ENCODE results near the gene CES2.
A peak's percentile ranks its signal among the peaks of the same experiment; 100 is the strongest.
"Not testable (repeated sequence)": the region's sequence is repeated elsewhere in the genome, so short reads cannot be mapped to it uniquely, and the experiment has no call there.

The CES2 gene

DNA sequence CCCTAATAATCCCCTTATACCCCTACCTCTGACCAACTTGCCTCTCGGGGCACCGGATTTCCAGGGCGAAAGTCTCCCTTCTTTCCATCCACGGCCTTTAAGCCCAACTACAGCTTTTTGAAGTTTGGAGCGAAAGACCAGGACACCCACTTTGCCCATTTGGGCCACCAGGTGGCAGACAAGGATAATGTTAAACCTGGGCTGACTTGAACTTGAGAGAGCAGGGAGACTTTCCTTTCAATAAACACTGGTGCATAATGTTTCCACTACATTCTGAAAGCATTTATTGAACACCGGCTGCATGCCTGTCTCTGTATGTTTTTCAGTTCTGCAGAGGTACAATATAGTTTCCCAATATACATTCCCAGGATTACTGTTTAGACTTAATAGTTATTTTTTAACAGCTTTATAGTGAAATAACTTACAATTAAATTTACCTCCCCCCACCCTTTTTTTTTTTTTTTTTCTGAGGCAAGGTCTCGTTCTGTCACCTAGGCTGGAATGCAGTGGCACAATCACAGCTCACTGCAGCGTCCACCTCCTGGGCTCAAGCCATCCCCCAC lies 18.9 kb downstream of the CES2 start:
- DNase-seq (ENCODE audit: low read depth in 2 of 2) = peak; percentile 38 to 47

DNA sequence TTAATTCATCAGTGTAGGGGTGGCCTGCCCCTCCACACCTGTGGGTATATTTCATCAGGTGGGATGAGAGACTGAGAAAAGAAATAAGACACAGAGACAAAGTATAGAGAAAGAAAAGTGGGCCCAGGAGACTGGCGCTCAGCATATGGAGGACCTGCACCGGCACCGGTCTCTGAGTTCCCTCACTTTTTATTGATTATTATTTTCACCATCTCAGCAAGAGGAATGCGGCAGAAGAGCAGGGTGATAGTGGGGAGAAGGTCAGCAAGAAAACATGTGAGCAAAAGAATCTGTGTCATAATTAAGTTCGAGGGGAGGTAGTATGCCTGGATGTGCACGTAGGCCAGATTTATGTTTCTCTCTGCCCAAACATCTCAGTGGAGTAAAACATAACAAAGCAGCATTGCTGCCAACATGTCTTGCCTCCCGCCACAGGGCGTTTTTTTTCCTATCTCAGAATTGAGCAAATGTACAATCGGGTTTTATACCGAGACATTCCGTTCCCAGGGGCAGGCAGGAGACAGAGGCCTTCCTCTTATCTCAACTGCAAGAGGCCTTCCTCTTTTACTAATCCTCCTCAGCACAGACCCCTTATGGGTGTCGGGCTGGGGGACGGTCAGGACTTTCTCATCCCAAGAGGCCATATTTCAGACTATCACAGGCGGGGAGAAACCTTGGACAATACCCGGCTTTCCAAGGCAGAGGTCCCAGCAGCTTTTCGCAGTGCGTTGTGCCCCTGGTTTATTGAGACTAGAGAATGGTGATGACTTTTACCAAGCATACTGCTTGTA lies 20.2 kb downstream of the CES2 start:
- not testable (repeated sequence) for DNase-seq (ENCODE audit: low read depth in 2 of 2)

DNA sequence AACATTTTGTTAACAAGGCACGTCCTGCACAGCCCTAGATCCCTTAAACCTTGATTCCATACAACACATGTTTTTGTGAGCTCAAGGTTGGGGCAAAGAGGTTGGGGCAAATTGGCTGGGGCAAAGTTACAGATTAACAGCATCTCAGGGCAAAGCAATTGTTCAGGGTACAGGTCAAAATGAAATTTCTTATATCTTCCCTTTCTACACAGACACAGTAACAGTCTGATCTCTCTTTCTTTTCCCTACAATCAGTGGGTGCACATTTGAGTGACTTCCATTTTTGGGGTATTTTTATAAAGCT lies 20.8 kb downstream of the CES2 start:
- DNase-seq (ENCODE audit: low read depth in 2 of 2) = not testable (repeated sequence)

DNA sequence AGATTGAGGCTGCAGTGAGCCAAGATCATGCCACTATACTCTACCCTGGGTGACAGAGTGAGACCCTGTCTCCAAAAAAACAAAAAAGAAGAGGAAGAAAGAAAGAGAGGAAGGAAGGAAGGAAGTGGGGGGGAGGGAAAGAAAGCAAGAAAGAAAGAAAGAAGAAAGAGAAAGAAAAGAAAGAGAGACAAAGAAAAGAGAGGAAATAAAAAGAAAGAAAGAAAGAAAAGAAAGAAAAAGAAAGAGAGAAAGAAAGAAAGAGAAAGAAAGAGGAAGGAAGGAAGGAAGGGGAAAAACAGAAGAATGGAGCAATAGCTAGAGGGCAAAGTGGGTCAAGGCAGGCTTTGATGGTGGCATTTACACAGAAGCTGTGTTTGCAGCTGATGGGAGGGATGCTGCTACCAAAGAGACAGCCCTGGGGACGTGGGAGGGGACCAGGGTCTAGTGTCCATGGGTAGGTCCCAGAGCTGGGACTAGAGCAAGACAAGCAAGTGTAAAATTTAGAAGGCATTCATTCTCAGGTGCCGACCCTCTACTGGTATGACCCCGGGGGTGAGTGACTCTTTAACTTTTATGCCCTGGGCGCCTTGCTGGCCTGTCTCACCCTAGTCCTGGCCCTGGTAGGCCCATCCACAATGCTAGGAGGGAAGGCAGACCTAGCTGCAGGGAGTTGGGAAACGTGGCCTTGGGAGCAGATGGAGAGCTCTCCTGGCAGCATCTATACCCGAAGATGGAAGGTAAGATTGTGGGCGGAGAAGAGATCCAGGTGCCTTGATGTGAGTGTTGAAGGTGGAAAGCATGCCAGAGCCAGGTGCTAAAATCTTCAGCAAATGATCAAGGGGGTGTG lies 23.8 kb downstream of the CES2 start:
- no peak for DNase-seq (ENCODE audit: low read depth in 2 of 2)

DNA sequence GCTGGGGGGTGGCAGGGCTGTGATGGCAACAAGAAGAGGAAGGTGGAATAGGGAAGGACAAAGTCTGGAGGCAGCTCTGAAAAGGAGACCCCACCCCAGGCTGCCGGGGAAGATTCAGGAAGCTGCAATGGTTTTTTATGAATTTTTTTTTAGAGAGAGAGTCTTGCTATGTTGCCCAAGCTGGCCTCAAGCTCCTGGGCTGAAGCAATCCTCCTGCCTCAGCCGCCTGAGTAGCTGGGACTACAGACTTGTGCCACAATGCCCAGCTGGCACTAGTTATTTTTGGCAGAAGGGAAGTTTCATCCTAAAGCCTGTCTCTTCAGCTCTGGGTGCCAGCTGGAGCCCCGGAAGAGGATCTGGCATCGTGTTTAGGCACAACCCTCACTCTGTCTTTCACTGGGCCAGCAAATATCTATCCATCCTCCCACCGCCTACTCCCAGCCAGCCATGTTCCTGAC lies 24.4 kb downstream of the CES2 start:
- no peak for DNase-seq (ENCODE audit: low read depth in 2 of 2)

DNA sequence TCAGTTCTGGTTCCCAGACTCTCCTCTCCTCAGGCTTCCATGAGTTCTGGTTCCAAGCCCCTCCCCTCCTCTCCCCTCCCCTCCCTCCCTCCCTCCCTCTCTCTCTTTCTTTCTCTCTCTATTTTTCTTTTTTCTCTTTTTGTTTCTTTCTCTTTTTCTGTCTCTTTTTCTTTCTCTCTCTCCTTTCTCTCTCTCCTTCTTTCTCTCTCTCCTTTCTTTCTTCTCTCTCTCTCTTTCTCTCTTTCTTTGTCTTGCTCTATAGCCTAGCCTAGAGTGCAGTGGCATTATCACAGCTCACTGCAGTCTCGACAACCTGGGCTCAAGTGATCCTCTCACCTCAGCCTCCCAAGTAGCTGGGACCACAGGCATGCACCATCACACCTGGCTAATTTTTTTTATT lies 25.0 kb downstream of the CES2 start:
- DNase-seq (ENCODE audit: low read depth in 2 of 2) = no peak

DNA sequence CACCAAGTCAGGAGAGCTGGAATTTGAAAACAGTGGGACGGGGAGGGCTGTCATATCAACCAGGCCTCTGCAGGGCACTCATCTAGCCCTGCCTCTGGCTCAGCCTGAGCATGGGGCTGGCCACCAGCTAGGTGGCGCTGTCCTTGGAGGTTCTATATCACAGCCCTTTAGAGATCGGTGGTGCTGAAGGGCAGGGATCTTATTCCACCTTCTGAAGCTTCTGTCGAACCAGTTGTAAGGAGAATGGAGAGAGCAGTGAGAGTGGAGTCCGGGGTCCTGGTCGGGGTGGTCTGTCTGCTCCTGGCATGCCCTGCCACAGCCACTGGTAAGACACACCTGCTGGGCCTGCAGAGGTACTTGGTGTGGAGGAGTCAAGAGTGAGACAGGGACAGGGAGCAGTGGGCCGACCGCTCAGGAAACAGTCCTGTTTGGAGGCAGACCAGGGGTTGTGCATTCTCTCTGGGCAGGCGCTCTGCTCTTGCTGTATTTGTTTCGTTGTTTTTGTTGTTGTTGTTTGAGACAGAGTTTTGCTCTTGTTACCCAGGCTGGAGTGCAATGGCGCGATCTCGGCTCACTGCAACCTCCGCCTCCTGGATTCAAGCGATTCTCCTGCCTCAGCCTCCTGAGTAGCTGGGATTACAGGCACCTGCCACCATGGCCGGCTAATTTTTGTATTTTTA lies 25.9 kb downstream of the CES2 start, which contains the start of gene CES3:
Gene CES3 (plus strand): TSS at position 202 of the 680 bp plus-strand sequence. CDS start 42 bp downstream, at position 244.
- DNase-seq (ENCODE audit: low read depth in 2 of 2) = no peak

DNA sequence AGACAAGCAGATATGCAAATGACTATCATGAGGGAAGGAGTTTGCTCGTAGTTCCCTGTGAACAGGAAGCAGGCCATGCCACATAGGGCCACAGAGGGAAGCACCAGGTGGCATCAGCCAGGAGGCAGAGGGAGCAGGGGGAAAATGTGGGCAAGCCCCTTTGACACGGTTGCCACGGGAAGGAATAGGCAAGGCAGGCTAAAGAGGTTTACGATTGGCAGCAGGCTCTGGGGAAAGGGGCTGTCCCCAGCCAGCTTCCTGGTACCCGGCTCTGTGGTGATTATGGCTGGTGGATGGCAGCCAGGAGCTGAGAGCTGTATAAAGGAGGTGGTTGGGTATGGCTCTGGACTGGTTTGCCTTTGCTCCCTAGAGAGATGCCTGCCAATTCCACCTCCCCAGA lies 26.6 kb downstream of the CES2 start:
- DNase-seq (ENCODE audit: low read depth in 2 of 2) = no peak

DNA sequence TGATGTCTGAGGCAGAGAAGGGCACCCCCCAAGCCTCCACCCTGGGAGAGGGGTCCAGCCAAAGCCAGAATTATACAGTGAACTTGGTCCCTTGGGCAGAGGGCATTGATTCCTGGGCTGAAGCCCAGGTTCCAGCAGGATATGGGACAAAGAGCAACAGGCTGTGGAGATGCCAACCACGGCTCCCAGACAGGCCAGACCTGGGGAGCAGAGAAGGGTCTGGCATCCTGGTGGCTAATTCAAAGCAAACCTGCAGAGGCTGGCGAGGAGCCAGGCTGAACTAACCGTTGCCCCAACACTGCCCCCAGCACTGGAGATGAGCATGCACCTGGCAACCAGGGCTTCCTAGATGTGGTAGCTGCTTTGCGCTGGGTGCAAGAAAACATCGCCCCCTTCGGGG lies 28.7 kb downstream of the CES2 start:
- DNase-seq (ENCODE audit: low read depth in 2 of 2) = no peak

DNA sequence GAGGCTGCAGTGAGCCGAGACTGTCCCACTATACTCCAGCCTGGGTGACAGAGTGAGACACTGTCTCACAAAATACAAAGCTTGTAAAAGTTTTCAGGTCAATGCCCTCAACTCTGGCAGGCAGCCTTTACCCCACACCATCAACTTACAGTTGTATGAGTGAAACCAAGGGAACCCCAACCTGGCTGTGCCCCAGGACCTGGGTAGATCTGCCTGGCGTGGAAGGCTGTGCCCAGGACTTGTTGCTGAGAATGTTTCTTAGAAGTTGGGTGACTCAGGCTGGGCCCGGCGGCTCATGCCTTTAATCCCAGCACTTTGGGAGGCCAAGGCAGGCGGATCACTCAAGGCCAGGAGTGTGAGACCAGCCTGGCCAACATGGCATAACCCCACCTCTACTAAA lies 33.5 kb downstream of the CES2 start:
- no peak for DNase-seq (ENCODE audit: low read depth in 2 of 2)

DNA sequence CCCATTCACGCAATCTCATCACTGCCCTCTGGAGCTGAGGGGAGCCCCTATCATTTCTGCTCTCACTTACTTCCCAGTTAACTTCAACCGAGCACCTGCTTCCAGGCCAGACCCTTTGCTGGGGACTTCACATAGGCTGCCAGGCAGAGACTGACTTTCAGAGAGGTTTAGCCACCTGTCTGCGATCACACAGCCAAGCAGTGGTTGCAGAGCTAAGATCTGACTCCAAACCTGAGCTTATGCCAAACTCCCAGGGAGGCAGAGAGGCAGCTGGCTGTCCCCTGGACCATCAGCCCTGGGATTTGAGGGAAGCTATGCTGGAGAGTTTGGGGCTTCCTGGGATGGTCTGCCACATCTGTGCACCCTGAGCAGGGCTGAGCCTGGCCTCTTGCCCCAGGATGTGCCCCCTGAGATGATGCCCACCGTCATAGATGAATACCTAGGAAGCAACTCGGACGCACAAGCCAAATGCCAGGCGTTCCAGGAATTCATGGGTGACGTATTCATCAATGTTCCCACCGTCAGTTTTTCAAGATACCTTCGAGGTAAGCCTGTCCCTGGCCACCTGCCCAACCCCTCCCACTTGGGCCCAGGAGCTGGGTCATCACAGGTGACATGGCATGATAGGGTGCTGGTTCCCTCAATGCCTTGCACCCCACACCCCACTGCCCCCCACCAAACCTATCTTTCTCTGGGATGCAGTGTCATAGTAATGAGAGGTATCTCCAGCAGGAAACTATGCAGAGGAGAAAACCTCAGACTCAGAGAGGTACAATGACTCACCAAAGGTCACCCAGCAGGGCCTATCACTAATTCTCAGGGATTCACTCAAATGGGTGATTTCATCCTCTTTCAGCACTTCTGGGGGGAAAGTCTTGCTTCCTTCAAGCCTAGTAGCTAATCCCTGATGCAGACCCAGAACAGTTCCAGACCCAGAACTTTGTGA lies 35.7 kb downstream of the CES2 start:
- DNase-seq (ENCODE audit: low read depth in 2 of 2) = no peak

DNA sequence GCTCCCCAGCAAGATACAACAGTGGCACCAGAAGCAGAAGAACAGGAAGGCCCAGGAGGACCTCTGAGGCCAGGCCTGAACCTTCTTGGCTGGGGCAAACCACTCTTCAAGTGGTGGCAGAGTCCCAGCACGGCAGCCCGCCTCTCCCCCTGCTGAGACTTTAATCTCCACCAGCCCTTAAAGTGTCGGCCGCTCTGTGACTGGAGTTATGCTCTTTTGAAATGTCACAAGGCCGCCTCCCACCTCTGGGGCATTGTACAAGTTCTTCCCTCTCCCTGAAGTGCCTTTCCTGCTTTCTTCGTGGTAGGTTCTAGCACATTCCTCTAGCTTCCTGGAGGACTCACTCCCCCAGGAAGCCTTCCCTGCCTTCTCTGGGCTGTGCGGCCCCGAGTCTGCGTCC lies 37.7 kb downstream of the CES2 start:
- DNase-seq (ENCODE audit: low read depth in 2 of 2) = no peak

DNA sequence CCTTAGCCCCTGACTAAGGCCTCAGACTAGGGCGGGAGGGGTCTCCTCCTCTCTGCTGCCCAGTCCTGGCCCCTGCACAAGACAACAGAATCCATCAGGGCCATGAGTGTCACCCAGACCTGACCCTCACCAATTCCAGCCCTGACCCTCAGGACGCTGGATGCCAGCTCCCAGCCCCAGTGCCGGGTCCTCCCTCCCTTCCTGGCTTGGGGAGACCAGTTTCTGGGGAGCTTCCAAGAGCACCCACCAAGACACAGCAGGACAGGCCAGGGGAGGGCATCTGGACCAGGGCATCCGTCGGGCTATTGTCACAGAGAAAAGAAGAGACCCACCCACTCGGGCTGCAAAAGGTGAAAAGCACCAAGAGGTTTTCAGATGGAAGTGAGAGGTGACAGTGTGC lies 38.4 kb downstream of the CES2 start:
- DNase-seq (ENCODE audit: low read depth in 2 of 2) = no peak

DNA sequence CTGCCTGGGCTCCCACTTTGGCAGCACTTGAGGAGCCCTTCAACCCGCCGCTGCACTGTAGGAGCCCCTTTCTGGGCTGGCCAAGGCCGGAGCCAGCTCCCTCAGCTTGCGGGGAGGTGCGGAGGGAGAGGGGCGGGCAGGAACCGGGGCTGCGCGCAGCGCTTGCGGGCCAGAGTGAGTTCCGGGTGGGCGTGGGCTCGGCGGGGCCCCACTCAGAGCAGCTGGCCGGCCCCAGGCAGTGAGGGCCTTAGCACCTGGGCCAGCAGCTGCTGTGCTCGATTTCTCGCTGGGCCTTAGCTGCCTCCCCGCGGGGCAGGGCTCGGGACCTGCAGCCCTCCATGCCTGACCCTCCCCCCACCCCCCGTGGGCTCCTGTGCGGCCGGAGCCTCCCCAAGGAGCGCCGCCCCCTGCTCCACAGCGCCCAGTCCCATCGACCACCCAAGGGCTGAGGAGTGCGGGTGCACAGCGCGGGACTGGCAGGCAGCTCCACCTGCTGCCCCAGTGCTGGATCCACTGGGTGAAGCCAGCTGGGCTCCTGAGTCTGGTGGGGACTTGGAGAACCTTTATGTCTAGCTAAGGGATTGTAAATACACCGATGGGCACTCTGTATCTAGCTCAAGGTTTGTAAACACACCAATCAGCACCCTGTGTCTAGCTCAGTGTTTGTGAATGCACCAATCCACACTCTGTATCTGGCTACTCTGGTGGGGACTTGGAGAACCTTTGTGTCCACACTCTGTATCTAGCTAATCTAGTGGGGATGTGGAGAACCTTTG lies 39.0 kb downstream of the CES2 start:
- DNase-seq (ENCODE audit: low read depth in 2 of 2) = not testable (repeated sequence)

DNA sequence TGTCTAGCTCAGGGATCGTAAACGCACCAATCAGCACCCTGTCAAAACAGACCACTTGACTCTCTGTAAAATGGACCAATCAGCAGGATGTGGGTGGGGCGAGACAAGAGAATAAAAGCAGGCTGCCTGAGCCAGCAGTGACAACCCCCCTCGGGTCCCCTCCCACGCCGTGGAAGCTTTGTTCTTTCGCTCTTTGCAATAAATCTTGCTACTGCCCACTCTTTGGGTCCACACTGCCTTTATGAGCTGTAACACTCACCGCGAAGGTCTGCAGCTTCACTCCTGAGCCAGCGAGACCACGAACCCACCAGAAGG lies 39.6 kb downstream of the CES2 start:
- peak in 1 of 2 donors; percentile 31 for DNase-seq (ENCODE audit: low read depth in 2 of 2)

DNA sequence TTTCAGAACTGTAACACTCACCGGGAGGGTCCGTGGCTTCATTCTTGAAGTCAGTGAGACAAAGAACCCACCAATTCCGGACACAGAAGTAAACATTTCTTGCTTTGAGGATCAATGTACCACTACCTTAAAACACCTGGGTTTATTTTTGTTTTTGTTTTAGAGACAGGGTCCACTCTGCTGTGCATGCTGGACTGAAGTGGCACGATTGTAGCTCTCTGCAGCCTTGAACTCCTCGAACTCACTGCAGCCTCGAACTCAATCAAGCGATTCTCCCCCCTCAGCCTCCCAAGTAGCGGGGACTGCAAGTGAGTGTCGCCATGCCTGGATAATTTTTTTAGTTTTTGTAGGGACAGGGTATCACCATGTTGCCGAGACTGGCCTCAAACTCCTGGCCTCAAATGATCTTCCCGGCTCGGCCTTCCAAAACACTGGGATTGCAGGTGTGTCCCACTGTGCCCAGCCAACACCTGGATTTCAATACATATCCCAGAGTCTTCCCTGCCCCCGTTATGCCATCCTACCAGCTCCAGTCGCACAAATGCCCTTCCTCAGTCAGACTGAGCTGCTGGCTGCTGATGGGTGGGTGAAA lies 40.1 kb downstream of the CES2 start:
- DNase-seq (ENCODE audit: low read depth in 2 of 2) = no peak

DNA sequence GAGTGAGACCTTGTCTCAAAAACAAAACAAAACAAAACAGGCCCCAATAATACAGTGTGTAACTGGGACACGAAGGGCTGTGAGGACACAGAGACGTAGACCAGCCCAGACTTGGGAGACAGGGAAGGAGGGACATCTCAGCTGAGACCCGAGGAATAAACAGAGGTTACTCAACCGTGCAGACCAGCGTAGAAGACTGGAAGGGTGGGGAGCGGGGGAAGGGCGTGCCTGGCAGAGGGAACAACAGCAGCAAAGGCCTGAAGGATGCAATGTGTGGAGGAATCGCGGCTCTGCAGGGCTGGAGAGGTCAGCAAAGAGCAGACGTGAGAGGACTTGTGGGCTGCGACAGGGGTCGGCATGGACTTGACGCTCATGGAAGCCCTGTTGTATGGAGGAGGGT lies 41.4 kb downstream of the CES2 start:
- no peak for DNase-seq (ENCODE audit: low read depth in 2 of 2)

DNA sequence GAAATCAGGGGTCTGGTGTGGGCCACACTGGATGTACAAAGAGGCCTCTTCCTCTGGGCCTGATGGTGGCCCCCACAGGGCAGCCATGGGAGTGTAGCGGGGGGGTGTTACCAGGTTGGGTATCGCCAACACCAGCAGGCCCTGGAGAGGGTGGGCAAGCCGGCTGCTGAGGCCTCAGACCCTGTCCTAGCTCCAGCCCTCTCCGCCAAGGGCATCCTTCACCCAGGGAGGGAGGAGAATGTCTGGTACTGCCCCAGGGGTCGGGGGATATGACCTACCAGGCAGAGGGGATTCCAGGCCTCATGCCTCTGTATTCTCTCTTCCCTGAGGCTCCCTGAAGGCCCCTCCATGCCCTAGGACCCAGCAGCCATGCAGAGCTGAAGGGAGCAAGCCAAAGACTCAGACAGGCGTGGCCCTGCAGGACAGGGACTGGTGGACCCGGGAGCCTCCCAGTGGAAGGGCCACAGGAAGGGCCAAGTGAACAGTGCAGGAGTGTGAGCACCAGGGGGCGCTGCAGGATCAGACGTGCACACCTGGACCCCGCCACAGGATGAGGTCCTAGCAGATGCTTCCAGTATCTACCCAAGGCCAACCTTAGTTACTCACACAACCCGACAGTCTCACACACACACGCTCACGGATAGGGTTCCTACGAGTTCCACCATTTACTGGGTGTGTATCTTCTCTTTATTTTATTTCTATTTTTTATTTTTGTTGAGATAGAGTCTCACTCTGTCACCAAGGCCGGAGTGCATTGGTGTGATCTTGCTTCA lies 42.2 kb downstream of the CES2 start:
- peak; percentile 79 for DNase-seq (ENCODE audit: low read depth in 2 of 2)

DNA sequence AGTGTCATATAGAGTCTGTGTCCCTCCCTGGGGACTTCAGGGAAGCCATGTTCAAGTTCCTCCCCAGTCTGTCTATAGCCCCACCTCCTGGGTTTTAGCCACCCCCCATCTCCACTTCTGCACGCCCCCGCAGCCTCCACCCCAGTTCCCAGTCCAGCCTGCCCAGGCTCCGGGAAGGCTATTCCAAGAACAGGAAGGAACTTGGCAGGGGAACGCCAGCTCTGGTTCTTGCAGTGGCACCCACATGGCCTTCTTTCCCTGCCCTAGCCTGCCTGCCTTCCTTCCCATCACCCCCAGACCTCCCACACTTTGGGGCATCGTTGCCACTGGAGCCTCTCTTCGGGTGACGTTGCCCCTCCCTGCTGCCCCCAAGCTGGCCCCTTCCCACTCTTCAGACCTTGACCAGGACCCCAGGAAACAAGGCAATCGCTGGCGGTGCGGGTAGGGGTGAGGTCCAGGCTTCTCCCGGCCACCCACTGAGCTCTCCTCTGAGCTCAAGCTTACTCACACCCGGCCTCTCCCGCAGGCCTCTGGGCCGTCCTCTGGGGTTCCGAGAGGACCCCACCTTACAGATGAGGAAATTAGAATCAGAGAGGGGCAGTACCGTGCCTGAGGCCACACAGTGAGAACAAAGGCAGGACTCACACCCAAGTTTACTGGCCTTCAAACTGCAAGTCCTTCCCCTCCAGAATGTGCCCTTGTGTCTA lies 43.8 kb downstream of the CES2 start:
- DNase-seq (ENCODE audit: low read depth in 2 of 2) = no peak
